GM19467 (cell line): ENCODE measurements around the gene DRP2.
"Not testable (repeated sequence)": the region's sequence is repeated elsewhere in the genome, so short reads cannot be mapped to it uniquely, and the experiment has no call there.

Source experiments
- ATAC-seq: cut with Tn5 transposase; IDR thresholded peaks from one replicate; pipeline ENCODE4 v1.9.1; 2021; ENCODE audit warnings: mild to moderate bottlenecking, moderate library complexity; ENCODE audit not compliant: unreplicated experiment

DRP2 gene

DNA sequence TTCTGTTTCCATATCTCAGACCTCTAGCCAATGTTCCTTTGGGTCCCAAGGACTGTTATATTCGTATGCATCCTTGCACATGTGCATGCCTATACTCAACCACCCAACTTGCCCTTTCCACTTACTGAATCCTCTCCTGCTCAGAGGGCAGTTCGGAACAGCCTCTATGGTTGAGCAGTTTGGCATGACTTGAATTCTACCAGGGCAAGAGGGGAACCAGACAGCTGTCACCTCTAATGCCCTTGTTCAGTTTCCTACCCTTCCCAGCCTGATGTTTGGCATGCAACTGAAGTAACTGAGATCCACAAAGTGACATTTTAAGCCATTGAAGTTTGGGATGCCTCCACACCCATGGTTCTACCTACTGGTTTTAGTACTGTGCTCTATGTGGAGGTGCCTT, 17.5 kb downstream of the DRP2 start:
- ATAC-seq = no peak

DNA sequence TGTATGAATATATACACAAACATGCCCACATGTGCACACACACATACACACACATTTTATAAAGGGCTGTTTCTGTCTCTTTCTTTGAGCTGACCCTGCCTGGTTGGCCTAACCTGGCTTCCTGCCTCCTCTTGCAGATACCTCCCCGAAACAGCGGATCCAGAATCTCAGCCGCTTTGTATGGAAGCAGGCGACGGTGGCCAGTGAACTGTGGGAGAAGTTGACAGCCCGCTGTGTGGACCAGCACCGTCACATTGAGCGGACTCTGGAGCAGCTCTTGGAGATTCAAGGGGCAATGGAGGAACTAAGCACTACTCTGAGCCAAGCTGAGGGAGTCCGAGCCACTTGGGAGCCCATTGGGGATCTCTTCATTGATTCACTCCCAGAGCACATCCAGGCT, 21.9 kb downstream of the DRP2 start:
- ATAC-seq = no peak

DNA sequence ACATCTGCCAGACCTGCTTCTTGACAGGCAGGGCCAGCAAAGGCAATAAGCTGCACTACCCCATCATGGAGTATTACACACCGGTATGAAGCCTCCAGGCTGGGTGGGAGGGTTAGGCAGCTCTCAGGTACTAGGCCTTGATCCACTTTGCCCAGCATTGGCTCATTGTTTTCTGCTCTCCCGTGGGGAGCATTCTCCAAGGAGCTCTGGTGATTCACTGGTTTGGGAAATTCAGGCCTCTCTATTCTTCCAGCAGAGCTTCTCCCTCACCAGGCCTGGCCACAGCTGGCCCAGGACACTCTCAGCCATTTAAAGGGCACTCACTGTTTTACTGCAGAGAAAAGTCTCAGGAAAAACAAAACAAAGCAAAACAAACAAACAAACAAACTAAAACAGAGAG, 33.0 kb downstream of the DRP2 start:
- no peak for ATAC-seq

DNA sequence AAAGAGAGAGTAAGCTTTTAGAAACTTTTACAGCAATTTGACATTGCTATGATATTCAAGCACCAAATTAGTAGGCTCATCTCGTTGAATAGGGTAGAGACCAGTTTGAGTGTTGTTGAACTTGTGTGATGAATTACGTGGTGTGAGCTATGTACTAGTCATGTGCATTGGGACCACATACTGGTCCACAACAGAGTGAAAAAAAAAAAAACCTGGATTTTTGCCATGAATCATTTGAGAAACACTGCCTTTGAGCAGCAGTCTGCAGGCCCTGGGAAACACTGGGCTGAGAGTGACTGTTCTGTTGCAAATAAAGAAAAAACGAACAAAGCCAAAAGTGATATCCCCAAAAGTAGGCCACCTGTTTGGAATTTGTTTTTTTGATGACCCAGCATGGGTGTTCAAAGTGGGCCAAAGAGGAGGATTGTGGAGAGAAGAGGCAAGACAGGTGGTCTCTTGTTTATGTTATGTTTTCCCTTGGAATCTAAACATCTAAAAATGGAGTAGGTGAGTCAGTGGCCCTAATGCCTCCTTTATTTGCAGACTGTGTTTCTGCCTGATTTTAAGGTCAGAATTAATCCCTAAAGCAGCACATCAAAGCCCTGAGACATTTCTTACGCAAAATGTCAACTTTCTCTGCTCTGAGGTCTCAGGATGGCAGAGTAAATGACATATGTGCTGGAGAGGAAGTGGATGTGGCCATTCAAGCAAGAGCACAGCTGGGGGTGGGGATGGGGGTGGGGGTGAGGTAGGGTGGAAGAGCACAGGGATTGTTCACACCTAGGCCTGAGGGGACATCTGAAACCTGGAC, 38.1 kb downstream of the DRP2 start:
- ATAC-seq = no peak

DNA sequence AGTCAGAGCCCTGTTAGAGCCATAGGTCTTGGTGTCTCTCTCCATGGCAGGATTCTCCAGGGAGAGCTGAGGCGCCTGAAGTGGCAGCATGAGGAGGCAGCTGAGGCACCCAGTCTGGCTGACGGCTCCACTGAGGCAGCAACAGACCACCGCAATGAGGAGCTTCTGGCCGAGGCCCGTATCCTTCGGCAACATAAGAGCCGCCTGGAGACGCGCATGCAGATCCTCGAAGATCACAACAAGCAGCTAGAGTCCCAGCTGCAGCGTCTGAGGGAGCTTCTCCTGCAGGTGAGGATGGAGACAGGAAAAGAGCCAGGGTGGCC, 38.6 kb downstream of the DRP2 start:
- ATAC-seq = no peak

DNA sequence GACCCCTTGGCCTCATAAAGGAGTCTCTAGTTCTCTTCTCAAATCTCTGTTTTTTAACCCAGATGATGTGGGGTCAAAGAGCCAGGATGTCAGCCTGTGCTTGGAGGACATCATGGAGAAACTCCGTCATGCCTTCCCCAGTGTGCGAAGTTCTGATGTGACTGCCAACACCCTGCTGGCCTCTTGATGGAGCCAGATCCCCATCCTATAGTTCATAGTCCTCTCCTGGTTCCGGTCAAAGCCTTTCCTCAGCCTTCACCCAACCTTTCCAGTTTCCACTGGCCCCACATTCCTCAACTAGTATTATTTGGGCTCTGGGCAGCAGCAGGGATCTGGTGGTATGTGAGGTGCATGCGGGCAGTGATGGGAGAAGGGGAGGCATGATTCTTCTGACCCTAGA, 40.8 kb downstream of the DRP2 start:
- no peak for ATAC-seq

DNA sequence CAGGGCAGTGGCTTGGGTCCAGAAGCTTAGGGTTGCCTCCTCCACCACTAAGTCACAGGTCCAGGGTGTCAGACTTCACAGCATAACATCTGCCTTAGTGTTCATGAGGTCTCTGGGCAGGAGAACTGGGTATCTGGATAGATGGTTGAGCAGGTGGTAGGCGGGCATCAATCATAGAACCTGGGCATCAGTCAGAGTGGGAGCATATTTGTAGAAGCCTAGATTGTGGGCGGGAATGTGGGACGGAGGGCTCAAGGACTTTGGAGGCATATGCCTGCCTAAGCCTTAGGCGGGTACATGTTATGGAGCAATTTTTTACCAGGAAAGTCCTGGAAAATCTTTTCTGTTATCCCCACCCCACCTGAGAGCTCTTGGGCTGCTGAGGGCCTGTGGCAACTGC, 43.0 kb downstream of the DRP2 start:
- ATAC-seq = no peak

DNA sequence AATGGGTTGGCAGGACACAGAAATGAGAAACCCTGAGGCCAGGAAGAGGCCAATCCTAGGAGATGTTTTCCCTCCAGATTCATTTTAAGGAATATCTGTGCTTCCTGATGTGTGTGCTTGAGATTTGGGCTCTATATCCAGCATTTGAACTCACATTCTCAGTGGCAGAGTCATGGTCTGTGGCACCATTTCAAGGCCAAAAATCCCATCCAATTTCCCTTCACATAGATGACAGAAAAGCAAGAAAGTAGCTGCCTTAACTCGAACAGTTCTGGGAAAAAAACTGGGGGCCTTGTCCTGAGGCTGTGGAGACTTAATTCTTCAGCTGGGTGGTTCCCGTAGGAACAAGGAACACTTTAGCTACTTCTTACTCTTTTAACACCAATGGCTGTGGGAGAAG, 44.2 kb downstream of the DRP2 start:
- ATAC-seq = no peak

DNA sequence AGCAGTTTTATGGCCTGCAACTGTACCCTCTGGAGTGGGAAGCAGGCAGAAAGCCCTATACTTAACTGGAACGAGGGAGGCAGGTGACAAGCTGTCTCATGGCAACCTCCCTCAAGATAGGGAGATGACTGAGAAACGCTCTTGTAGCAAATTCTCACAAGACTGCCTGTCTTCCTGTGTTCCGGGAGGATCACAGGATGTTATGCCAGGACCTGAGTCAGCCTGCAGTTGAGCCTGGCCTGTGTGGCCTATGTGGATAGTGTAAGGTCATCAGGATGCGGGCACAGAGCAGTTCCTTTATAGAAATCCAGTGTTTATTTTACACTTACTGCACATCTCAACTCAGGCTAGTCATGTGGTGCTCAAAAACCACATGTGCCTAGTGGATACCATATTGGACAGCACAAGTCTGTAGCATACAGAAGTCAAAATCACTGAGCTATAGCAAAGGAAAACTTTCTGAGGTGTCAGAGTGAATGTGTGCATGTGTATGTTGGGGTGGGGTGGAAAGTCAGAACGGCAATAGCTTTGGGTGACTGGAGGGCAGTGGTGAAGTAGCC, 46.4 kb downstream of the DRP2 start:
- no peak for ATAC-seq

DNA sequence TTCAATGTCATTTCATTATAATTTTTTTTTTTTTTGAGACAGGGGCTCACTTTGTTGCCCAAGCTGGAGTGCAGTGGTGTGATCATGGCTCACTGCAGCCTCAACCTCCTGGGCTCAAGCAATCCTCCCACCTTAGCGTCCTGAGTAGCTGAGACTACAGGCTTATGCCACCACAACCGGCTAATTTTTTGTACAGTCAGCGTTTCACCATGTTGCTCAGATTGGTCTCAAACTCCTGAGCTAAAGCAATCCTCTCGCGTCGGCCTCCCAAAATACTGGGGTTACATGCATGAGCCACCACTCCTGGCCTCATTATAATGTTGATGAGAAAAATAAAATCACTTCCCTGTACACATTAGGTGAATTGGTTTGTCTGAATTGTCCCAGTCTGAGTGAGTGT, 54.6 kb downstream of the DRP2 start:
- ATAC-seq = no peak

DNA sequence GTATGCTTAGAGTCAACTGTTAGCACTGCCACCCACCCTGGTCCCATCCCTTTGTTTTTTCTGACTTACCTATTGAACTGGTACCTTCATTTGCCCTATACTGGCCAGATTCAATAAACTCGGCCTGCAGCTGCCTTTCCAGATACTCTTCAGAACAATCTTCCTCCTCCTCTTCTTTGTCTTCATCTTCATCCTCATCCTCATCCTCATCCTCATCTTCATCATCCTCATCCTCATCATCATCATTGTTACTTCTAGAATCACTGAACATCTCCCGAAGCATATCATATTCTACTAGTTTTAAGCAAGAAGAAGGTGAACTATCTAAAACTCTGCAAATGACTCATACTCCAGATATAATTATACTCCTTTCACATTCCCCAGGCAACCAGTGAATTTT, 56.7 kb downstream of the DRP2 start:
- no peak for ATAC-seq

DNA sequence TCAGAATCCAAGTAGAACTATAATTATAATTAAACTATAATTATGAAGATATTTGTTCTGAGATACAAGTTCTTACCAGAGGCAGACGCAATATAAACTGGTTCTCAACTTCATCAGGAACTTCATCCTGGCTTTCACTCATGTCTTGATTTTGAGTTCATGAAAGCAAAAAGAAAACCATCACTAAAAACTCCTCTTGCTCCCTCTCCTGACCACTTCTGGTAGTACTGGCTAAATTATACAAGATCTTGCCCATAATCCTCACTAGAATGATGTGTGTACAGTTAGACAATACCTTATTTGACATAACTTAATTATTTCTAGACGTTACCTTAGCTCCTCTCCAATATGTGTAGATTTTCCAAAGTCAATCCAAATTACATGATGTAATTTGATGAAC, 67.8 kb downstream of the DRP2 start:
- no peak for ATAC-seq

DNA sequence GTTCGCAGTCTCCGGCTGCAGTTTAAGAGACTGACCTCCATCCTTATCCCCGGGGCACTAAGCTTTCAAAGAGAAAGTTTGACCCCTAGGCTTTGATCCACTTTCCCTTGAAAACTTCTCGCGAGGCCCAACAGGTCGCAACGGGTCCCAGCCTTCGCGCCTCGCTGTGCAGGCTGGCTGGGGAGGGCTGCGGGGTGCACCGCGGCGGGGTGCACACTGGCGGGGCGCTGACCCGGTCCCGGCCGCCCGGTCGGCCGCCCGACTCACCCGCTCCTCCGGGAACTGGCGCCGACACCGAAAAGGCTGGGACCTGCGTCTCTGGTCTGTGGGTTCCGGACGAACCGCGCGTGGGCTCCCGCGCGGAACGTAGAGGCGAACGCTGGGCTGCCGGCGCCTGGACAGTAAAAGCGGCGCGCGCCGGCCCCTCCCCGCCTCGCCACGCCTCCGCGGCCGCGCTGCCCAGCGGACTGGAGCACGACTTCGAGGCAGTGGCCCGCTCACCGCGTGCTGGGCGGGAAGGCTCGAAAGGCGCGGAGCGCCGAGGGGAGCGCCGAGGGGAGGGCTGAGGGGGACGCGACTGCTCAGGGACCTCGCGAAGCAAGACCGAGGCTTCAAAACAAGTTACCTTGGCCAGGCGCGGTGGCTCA, 71.5 kb downstream of the DRP2 start, which contains the start of gene TAF7L:
Gene TAF7L (minus strand): TSS at position 378 of the 647 bp plus-strand sequence. CDS start 3,791 bp downstream, outside the sequence.
- no peak for ATAC-seq

DNA sequence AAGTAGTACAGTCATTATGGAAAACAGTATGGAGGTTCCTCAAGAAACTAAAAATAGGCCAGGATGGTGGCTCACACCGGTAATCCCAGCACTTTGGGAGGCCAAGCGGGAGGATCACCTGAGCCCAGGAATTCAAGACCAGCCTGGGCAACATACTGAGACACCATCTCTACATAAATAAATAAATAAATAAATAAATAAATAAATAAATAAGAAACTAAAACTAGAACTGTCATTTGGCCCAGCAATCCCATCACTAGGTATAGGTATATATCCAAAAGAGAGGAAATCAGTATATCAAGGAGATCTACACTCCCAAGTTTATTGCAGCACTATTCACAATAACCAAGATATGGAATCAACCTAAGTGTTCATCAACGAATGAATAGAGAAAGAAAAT, 76.0 kb downstream of the DRP2 start:
- not testable (repeated sequence) for ATAC-seq

DNA sequence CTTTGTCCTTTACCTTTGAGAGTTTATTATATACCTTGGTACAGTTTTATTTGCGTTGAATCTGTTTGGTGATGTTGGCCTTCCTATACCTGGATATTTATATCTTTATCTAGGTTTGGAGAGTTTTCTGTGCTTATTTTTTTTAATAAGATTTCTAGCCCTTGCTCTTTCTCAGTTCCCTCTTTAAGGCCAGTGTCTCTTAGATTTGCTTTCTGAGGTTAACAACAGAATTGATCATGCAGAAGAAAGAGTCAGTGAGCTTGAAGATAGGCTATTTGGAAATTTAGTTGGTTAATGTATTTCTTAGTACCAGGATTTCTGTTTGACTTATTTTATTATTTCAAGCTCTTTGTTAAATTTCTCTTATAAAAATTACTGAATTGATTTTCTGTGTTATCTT, 84.2 kb downstream of the DRP2 start:
- no peak for ATAC-seq
